K562 (cell line): Measurements from ENCODE around the gene PAIP1. TPM values are rescaled to one million over a fixed set of nuclear protein-coding genes. Genes with fewer than 3 reads are reported as not detected.

Experiments used
- ATF1 ChIP-seq, 2 experiments: fragments of 450-650 bp in 1 of 2; IDR thresholded peaks; 2 replicates each; pipeline ENCODE4 v1.6.1; 2016; ENCODE audit warnings: missing compliant biosample characterization in 1 of 2, missing genetic modification characterization in 1 of 2
- BRCA1 ChIP-seq, 2 experiments: fragments of 450-650 bp in 1 of 2; sonication (generic) in 1 of 2; formaldehyde crosslinking in 1 of 2; IDR thresholded peaks; 2 replicates each; pipeline versions ENCODE4 v1.5.0 to v1.6.1; 2017 to 2020; ENCODE audit warnings: mild to moderate bottlenecking in 1 of 2, missing genetic modification reagents in 1 of 2
- CSDE1 ChIP-seq, 2 experiments: fragments of 450-650 bp; IDR thresholded peaks; 2 replicates each; pipeline ENCODE4 v1.6.1; 2016; ENCODE audit warnings: mild to moderate bottlenecking in 1 of 2
- GABPB1 ChIP-seq: sonication (generic); formaldehyde crosslinking; IDR thresholded peaks from 2 replicates; pipeline ENCODE4 v1.8.0; 2022; ENCODE audit warnings: mild to moderate bottlenecking, missing genetic modification reagents
- HIVEP1 ChIP-seq: fragments of 250-450 bp; sonication (Bioruptor Pico); IDR thresholded peaks from 2 replicates; pipeline ENCODE4 v1.4.0; 2020; ENCODE audit warnings: mild to moderate bottlenecking
- ID3 ChIP-seq, 2 experiments: fragments of 250-450 bp in 1 of 2; fragments of 450-650 bp in 1 of 2; sonication (Bioruptor Pico) in 1 of 2; IDR thresholded peaks; 2 replicates each; pipeline versions ENCODE4 v1.6.1 to v1.8.0; 2016 to 2021; ENCODE audit warnings: mild to moderate bottlenecking in 2 of 2, moderate library complexity in 2 of 2, missing compliant biosample characterization in 1 of 2, missing genetic modification characterization in 1 of 2
- KDM1A ChIP-seq, 2 experiments: fragments of 450-650 bp; IDR thresholded peaks; 2 replicates each; pipeline ENCODE4 v1.6.1; 2016; ENCODE audit warnings: mild to moderate bottlenecking in 2 of 2
- MECOM ChIP-seq: fragments of 250-450 bp; sonication (Bioruptor Pico); IDR thresholded peaks from 2 replicates; pipeline ENCODE4 v1.8.0; 2022; ENCODE audit warnings: inconsistent platforms
- MIER1 ChIP-seq: fragments of 450-650 bp; IDR thresholded peaks from 2 replicates; pipeline ENCODE4 v1.6.1; 2016; ENCODE audit warnings: antibody characterized with exemption, mild to moderate bottlenecking, low read depth
- NCOR1 ChIP-seq: fragments of 450-650 bp; IDR thresholded peaks from 2 replicates; pipeline ENCODE4 v1.6.1; 2016; ENCODE audit warnings: mild to moderate bottlenecking, moderate library complexity
- NFE2L1 ChIP-seq: fragments of 450-650 bp; IDR thresholded peaks from 2 replicates; pipeline ENCODE4 v1.6.1; 2016; ENCODE audit warnings: missing genetic modification characterization, low read depth, mild to moderate bottlenecking, missing compliant biosample characterization, moderate library complexity, borderline replicate concordance
- POLR2G ChIP-seq: fragments of 200-400 bp; formaldehyde crosslinking; IDR thresholded peaks from 2 replicates; pipeline ENCODE4 v1.6.1; 2017; ENCODE audit warnings: low read depth, mild to moderate bottlenecking, antibody characterized with exemption, low read length, moderate library complexity
- PTRF ChIP-seq: fragments of 450-650 bp; IDR thresholded peaks from 2 replicates; pipeline ENCODE4 v1.6.1; 2016; ENCODE audit warnings: mild to moderate bottlenecking, missing genetic modification characterization, missing compliant biosample characterization
- PTTG1 ChIP-seq: fragments of 450-650 bp; IDR thresholded peaks from 2 replicates; pipeline ENCODE4 v1.6.1; 2016; ENCODE audit warnings: low read depth, mild to moderate bottlenecking, missing genetic modification characterization, missing compliant biosample characterization
- PYGO2 ChIP-seq: fragments of 450-650 bp; IDR thresholded peaks from 2 replicates; pipeline ENCODE4 v1.6.1; 2016; ENCODE audit warnings: mild to moderate bottlenecking, missing genetic modification characterization, moderate library complexity, missing compliant biosample characterization
- SIN3A ChIP-seq, 2 experiments: fragments of 150-350 bp in 1 of 2; IDR thresholded peaks; 2 replicates each; pipeline ENCODE4 v1.6.1; 2011 to 2016; ENCODE audit warnings: borderline replicate concordance in 2 of 2, low read depth in 2 of 2, low read length in 2 of 2, mild to moderate bottlenecking in 2 of 2, moderate library complexity in 2 of 2; ENCODE audit not compliant: control insufficient read depth in 1 of 2
- SMAD4 ChIP-seq: fragments of 250-450 bp; sonication (Bioruptor Pico); conservative IDR thresholded peaks from 2 replicates; pipeline ENCODE4 v1.8.0; 2021; ENCODE audit warnings: inconsistent platforms, mild to moderate bottlenecking, moderate library complexity
- TCF7L2 ChIP-seq: fragments of 150-350 bp; IDR thresholded peaks from 2 replicates; pipeline ENCODE4 v1.6.1; 2016; ENCODE audit warnings: low read depth, mild to moderate bottlenecking, low read length, moderate library complexity
- TRIM28 ChIP-seq: fragments of 450-650 bp; IDR thresholded peaks from 2 replicates; pipeline ENCODE4 v1.6.1; 2017
- UBTF ChIP-seq, 2 experiments: IDR thresholded peaks; 2 replicates each; pipeline ENCODE4 v1.6.1; 2012; ENCODE audit warnings: improper control_type of control experiment in 2 of 2, low read depth in 2 of 2, low read length in 2 of 2, borderline replicate concordance in 1 of 2
- ZBTB8A ChIP-seq: fragments of 450-650 bp; IDR thresholded peaks from 2 replicates; pipeline ENCODE4 v1.6.1; 2018; ENCODE audit warnings: mild to moderate bottlenecking, moderate library complexity; ENCODE audit not compliant: partially characterized antibody
- ZNF197 ChIP-seq: fragments of 200-800 bp; sonication (Bioruptor generic); IDR thresholded peaks from 2 replicates; pipeline ENCODE4 v1.6.1; 2016; ENCODE audit warnings: low read depth, missing genetic modification characterization, missing compliant biosample characterization
- ZNF311 ChIP-seq: fragments of 250-450 bp; sonication (Bioruptor Pico); IDR thresholded peaks from 2 replicates; pipeline ENCODE4 v1.4.0; 2020; ENCODE audit warnings: mild to moderate bottlenecking, moderate library complexity
- ZNF316 ChIP-seq: fragments of 450-650 bp; IDR thresholded peaks from 2 replicates; pipeline ENCODE4 v1.6.1; 2016
- ZNF668 ChIP-seq: fragments of 250-450 bp; sonication (Bioruptor Pico); IDR thresholded peaks from 2 replicates; pipeline ENCODE4 v1.8.0; 2022; ENCODE audit warnings: mild to moderate bottlenecking, inconsistent platforms
- polyA plus RNA-seq, 8 experiments: library from polyadenylated mRNA; depleted of rRNA in 4 of 8; stranded (reverse) in 5 of 8; unstranded in 3 of 8; fragments of >200 nt; fragmentation: Nextera tagmentation in 2 of 8; fragmentation: Illumina TruSeq in 1 of 8; extraction: Ambion mirVana in 2 of 8; extraction: Trizol in 1 of 8; gene quantifications; 2 replicates each; pipeline versions ENCODE4 v1.2.1 to v1.2.3, GENCODE V29; 2011 to 2014; ENCODE audit warnings: inconsistent platforms in 1 of 8, missing spikeins in 1 of 8
- total RNA-seq, 7 experiments: library from RNA; depleted of rRNA in 6 of 7; stranded (reverse); fragments of >200 nt in 6 of 7; fragmentation: Illumina TruSeq in 2 of 7; extraction: Trizol in 2 of 7; gene quantifications; 2 replicates each; pipeline versions ENCODE4 v1.2.1 to v1.2.3, GENCODE V29; 2011 to 2021; ENCODE audit warnings: low replicate concordance in 1 of 7

The PAIP1 gene
- total and polyA plus RNA-seq, 9 of the 15 experiments (the other 6 are each of a cell fraction or from before 2014, with no cell fraction given): 51.7 to 181 (median 102) TPM

GRCh38 chr5:43570450-43571158 is 13.7 kb upstream of the PAIP1 start (continued):
- TF ChIP-seq UBTF (IDR thresholded peaks at IDR 0.05; ENCODE audit: borderline replicate concordance in 1 of 2, low read depth in 2 of 2, low read length in 2 of 2) (no peak), BRCA1 (IDR thresholded peaks at IDR 0.05) (no peak), BRCA1 (CRISPR knock-in tag; IDR thresholded peaks at IDR 0.05) (no peak), ID3 (CRISPR knock-in tag; IDR thresholded peaks at IDR 0.05) (no peak), ID3 (tag; IDR thresholded peaks at IDR 0.05) (peak; percentile 72), PTTG1 (peak; percentile 56; the same call in 1 of the 2 replicates), ZBTB8A (no peak), ATF1 (CRISPR knock-in tag; IDR thresholded peaks at IDR 0.05) (no peak), ATF1 (tag; IDR thresholded peaks at IDR 0.05) (no peak), MIER1 (no peak), CSDE1 (IDR thresholded peaks at IDR 0.05) (no peak), ZNF668 (CRISPR knock-in tag) (peak; percentile 39; the same call in 1 of the 2 replicates), NFE2L1 (tag) (peak; percentile 30; the same call in 1 of the 2 replicates), KDM1A (IDR thresholded peaks at IDR 0.05) (no peak), MECOM (CRISPR knock-in tag) (0 out of 2 replicates have a peak, but pooled peaks have one; percentile 63), ZNF316 (peak; percentile 63), NCOR1 (no peak), PTRF (tag) (peak; percentile 82), ZNF311 (CRISPR knock-in tag) (peak; percentile 80), ZNF197 (CRISPR knock-in tag) (0 out of 2 replicates have a peak, but pooled peaks have one; percentile 26), SMAD4 (CRISPR knock-in tag) (peak; percentile 71), TRIM28 (no peak), SIN3A (IDR thresholded peaks at IDR 0.05; ENCODE audit: borderline replicate concordance in 2 of 2, control insufficient read depth in 1 of 2, low read depth in 2 of 2, low read length in 2 of 2) (no peak), HIVEP1 (no peak), POLR2G (no peak), TCF7L2 (no peak), PYGO2 (tag) (0 out of 2 replicates have a peak, but pooled peaks have one; percentile 24), GABPB1 (CRISPR knock-in tag) (no peak)
